Amniotic epithelial cell (primary cell): ENCODE measurements around the gene KRTAP4-9.
"Not testable (repeated sequence)": the region's sequence is repeated elsewhere in the genome, so short reads cannot be mapped to it uniquely, and the experiment has no call there.

ENCODE experiments used
- DNase-seq: peaks from one replicate; pipeline ENCODE4 v3.0.0-alpha.2; 2010; ENCODE audit warnings: low read depth

KRTAP4-9 gene

DNA sequence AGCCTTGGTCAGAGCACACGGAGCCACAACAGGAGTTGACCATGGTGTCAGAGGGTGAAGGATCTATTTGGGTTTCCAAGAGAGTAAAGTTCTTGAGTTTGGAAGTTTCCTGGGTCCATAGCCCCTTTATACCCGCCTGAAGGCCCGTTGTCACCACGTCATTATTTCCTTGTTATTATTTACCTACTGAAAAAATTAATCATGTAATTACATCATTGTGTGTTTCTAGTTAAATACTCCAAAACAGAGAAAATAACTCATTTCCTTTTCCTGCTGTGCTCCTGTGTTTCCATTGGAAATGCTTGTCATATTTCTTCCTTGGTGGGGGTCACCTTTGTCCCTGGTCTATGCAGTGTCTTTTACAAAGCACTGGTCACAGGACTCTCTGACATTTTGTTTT, 7.1 kb upstream of the KRTAP4-9 start, which contains the start of gene KRTAP4-8:
Gene KRTAP4-8, minus strand, starts transcription at position 101 of the 400 bp plus-strand sequence. Its CDS starts 58 bp downstream, at position 43.
- no peak for DNase-seq

- DNase-seq: no peak
Observed at GRCh38 chr17:41098481-41098880, 6.7 kb upstream of the KRTAP4-9 start.

DNA sequence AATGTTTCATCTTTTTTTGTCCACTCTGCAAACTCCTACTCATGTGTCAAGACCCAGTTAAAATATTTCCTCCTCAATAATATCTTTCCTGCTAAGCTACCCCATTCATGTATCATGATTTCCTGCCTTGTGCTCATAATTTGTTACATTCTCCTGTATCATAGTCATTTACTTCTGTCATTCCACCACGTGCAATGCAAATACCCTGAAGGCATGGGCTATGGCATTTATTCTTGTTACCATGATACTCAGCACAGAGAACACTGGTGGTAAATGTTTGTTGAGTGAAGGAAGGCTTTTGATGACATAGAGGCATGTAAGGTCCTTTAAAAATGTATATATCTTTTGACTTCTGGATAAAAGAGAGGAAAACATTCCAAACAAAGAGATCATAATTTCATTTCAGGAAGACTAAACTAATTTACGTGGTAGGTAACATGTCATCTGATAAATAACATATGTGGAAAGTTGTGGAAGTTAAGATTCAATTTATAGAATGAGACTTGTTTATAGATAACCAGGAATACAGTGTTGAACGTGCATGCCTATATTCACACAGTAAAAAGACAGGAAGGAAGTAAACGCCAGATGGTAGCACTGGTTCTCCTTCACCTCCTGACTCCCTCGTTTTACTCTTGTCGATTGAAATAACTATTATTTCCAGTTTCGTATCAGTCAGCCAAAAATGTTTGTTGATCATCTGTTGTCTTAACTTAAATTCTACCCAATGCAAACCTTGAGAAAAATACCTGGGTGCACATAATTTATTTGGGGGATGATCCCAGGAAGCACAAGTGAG, 5.3 kb upstream of the KRTAP4-9 start:
- DNase-seq: peak; percentile 20

DNA sequence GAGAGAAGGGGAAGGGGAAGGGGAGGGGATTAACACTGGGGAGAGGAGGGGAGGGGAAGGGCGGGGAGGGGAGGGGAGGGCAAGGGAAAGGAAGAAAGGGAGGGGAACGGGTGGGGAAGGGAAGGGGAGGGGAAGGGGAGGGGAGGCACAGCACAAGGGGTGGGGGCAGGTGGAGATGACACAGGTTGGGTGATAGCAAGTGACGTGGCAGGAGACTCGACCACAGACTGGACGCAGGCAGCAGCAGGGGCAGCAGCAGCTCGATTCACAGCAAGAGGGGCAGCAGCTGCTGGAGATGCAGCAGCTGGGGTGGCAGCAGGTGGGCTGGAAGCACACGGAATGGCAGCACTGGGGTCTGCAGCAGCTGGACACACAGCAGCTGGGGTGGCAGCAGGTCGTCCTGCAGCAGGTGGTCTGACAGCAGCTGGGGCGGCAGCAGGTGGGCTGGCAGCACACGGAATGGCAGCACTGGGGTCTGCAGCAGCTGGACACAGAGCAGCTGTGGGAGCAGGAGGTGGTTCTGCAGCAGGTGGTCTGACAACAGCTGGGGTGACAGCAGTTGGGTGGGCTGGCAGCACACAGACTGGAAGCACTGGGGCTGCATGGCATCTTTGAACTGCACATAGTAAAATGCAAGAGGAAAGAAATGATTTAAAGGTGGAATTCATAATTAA, 3.5 kb upstream of the KRTAP4-9 start, which contains the start of gene KRTAP4-16:
Gene KRTAP4-16, minus strand, starts transcription at position 624 of the 674 bp plus-strand sequence. Its CDS starts 0 bp downstream, at position 624.
- DNase-seq: no peak

- DNase-seq: peak; percentile 8
Observed at GRCh38 chr17:41103896-41104295, 1.3 kb upstream of the KRTAP4-9 start.

DNA sequence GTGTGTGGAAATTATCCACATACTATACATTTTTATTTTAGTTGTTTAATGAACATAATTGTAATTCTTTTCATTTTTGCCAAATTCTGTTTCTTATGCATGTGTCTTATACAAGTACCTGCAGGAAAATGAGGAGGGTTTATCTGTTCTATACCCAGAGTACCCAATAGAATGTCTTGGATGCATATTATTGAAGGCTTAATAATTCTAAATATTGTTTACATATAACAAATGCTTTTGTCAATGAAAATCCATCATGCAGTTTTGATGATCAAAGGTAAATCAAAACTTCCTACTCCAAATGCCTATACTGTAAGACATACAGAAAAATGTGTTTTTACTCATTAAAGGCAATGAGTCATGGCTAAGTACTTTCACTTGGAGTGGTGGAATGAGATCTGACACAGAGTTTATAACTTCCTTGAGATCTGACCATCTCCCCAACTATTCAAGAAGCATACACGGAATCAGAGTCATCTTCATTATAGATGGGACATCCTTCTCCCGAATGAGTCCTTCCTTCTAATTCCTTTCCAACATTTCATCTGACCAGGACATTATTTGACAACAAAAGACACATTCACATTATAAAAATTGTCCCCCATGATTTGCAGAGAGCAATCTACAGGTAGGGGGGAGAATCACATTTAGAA, 677 bp upstream of the KRTAP4-9 start:
- DNase-seq: peak; percentile 66

GRCh38 chr17:41107941-41108450, 2.8 kb downstream of the KRTAP4-9 start:
- DNase-seq: no peak

DNA sequence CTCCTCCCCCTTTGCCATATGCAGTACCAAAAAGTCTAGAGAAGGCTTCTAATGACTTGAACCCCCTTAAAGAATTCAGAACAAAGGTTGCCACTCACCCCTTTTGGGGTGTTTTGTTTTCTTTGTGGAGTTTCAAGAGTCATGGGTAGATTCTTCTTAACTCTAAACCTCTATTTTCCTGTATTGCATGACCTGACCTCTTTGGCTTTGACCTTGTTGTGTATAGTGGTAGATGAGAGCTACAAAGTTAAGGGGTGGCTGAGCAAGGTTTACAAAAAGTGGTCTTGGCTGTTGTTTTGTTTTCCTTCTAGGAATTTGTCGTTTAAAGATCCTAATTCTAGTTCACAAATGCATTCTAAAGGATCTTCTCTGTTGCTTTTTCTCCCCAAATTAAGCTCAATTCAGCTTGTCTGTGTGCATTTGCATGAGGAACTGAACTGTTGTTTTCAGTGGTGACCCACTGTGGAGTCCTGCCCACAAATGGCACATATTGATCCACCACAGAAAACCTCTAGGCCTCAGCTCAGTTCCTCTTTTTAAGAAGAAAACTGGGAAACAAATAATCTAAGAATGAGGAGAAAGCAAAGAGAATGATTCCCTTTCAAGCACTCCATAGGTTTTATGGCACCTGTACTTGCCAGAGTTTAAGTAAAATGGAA, 3.7 kb downstream of the KRTAP4-9 start:
- DNase-seq: not testable (repeated sequence)

- DNase-seq: no peak
Observed at GRCh38 chr17:41111151-41111885, 6.1 kb downstream of the KRTAP4-9 start.

DNA sequence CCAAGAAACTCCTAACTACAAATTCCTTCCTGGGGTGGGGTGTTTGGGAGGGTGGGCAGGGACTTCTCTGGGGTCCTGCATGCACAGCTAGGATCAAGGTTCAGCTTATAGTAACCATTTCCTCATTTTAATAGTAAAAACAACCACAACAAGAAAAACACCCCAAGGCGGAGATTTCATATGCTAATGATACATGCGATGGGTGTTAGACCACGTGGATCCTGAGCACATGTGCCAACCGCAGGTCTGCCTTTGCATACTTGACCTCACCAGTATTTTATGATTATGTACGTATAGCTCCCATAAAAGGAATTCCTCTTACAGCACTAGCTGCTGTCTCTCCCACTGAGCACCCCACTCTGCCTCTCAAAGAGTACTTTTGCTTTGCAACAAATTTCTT, 11.1 kb downstream of the KRTAP4-9 start:
- no peak for DNase-seq

GRCh38 chr17:41117846-41118386, 12.7 kb downstream of the KRTAP4-9 start, which contains the start of gene KRTAP4-11:
Gene KRTAP4-11 (minus strand): TSS chr17:41118373. CDS start chr17:41118315, 58 bp downstream.
- not testable (repeated sequence) for DNase-seq

GRCh38 chr17:41118721-41119120, 13.5 kb downstream of the KRTAP4-9 start:
- no peak for DNase-seq

GRCh38 chr17:41119696-41120690, 14.8 kb downstream of the KRTAP4-9 start:
- peak; percentile 25 for DNase-seq

GRCh38 chr17:41121742-41122141, 16.6 kb downstream of the KRTAP4-9 start:
- no peak for DNase-seq

- DNase-seq: not testable (repeated sequence)
Observed at GRCh38 chr17:41123292-41123990, 18.3 kb downstream of the KRTAP4-9 start.

DNA sequence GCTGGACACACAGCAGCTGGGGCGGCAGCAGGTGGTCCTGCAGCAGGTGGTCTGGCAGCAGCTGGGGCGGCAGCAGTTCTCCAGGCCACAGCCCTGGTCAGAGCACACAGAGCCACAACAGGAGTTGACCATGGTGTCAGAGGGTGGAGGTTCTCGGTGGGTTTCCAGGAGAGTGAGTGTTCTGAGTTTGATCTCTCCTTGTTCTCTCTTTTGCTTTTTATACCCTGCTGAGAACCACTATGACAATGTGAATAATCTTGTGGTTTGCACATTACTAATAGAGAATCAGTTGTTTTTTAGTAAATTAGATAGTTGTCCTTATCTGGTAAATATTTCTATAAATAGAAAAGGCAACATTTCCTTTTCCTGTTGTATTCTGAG, 18.8 kb downstream of the KRTAP4-9 start, which contains the start of gene KRTAP4-12:
Gene KRTAP4-12, minus strand, starts transcription at position 192 of the 381 bp plus-strand sequence. Its CDS starts 60 bp downstream, at position 132.
- DNase-seq: not testable (repeated sequence)

- DNase-seq: no peak
Observed at GRCh38 chr17:41125064-41125463, 19.9 kb downstream of the KRTAP4-9 start.

DNA sequence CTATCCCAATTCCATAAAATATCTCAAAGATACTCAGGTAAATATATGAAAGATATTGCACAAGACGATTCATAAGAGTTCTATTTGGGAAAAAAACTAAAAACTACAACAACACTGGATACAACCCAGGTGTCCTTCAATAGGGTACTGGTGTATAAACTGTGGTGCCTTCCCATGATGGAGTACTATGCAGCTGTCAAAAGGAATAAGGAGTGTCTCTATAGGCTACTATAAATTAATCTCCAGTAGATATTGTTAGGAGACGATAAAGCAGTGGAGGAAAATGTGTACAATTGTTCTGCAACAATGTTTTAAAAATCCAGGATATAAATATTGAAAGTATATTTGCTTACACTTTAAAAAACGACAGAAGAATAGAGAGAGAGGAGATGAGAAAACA, 21.2 kb downstream of the KRTAP4-9 start:
- no peak for DNase-seq

DNA sequence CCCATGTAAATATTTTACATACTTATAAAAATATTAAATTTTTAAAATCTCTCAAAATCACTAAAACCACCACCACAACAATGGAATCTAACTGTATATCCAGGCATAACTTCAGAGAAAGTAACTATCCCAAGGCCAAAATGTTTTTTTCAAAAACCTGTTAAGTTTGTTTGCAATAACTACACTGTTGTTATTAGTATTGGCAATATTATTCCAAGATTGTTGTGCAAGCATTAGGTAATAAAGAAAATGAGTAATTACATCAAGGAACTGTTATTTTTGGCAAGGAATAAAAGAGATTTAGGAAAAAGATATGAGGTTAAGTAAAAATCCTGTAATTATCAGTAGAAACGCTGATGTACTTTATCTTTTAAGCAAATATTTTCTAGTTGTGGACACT, 22.2 kb downstream of the KRTAP4-9 start:
- DNase-seq: no peak
